NCI-H1105 treated with DMSO at 0.1 percent for 48 hours (cell line): ENCODE measurements around the gene WDR70.
"Not testable (repeated sequence)": the region's sequence is repeated elsewhere in the genome, so short reads cannot be mapped to it uniquely, and the experiment has no call there.

ENCODE experiments used
- DNase-seq: peaks from one replicate; lab custom pipeline; 2025; lab: John Stamatoyannopoulos, UW

The WDR70 gene

DNA sequence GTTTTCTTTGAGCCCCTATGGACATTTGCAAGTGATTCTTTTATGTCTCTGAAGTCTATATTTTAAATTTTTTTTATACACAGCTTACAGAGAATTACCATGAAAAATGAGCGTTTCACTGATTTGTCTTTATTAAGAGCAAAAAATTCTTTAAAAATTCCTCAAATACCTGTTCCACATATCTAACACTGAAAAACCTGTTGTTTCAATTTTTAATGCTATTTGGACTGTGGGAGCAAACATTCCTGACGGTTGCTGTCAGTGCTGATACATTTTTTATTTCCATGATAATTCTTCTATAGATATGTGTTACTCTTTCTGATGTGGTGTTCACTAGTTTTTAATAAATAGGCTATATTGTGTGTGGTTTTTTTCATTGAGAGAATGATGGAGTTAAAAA is 261.0 kb downstream of the WDR70 start:
- no peak for DNase-seq

DNA sequence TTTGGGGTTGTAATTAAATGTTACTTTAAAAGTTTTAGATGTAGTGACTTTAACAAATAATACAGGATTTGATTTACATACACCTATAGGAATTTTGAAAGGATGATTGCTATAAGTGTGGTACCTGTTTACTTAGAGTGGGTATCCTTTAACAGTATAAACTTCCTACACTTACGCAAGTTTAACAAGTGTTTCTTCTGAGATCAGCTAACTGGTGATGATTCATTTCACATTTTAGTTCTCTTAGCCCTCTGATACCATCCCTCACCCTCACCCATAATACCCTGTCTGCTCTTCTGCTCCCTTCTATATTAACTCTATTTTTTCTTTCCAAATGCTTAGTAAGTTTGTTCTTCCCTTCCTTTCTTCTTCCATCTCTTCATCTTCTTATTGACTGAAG is 262.8 kb downstream of the WDR70 start:
- DNase-seq, result no peak

DNA sequence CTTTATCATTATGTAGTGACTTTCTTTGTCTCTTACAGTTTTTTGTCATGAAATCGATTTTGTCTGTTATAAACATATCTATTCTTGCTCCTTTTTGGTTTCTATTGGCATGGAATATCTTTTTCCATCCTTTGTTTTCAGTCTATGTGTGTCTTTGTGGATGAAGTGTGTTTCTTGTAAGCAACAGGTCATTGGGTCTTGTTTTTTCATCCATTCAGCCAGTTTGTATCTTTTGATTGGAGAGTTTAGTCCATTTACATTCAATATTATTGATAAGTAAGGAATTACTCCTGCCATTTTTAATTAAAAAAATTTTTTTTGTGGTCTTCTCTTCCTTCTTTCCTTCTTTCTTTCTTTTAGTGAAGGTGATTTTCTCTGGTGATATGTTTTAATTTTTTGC is 266.6 kb downstream of the WDR70 start:
- DNase-seq, result no peak

DNA sequence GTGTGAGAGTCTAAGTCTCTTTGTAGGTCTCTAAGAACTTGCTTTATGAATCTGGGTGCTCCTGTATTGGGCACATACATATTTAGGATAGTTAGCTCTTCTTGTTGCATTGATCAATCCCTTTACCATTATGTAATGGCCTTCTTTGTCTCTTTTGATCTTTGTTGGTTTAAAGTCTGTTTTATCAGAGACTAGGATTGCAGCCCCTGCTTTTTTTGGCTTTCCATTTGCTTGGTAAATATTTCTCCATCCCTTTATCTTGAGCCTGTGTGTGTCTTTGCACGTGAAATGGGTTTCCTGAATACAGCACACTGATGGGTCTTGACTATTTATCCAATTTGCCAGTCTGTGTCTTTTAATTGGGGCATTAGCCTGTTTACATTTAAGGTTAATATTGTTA is 275.4 kb downstream of the WDR70 start:
- DNase-seq, result not testable (repeated sequence)

DNA sequence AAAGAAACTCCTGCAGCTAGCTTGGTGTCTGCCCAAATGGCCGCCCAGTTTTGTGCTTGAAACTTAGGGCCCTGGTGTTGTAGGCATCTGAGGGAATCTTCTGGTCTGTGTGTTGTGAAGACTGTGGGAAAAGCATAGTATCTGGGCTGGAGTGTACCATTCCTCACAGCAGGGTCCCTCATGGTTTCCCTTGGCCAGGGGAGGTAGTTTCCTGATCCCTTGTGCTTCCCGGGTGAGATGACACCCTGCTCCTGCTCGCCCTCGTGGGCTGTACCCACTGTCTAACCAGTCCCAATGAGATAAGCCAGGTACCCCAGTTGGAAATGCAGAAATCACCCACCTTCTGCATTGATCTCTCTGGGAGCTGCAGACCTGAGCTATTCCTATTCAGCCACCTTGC is 277.9 kb downstream of the WDR70 start:
- DNase-seq, result no peak

DNA sequence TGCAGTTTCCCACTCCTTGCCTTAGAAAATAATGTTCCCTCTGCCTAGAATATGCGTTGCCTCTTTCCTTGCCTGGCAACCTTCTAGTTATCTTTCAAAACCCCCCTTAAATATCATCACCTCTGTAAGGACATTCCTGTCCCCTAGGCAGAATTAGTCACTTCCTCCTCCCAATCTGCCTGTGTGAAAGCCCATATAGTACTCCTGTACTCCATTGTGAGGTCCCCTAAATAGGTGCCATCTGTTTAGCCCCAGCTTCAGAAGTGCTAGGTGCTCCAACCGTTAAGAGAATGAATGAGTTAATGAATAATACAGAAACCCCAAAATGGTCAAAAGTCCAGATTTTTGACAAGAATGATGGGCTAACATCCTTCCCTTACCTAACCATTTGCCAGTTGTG is 279.3 kb downstream of the WDR70 start:
- DNase-seq, result no peak

DNA sequence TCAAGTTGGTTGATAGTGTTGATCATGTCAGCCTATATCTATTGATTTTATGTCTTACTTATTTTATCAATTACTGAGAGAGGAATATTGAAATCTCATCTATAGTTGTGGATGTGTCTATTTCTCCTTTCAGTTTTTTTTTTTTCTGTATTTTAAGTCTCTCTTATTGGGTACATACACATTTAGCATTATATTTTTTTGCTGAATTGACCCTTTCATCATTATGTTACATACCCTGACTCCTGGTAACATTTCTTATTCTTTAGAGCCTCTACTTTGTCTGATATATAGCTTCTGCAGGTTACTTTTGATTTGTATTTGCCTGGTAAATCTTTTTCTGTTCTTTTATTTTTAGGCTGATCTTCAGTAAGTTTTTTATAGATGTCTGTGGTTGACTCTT is 281.2 kb downstream of the WDR70 start:
- DNase-seq, result no peak

DNA sequence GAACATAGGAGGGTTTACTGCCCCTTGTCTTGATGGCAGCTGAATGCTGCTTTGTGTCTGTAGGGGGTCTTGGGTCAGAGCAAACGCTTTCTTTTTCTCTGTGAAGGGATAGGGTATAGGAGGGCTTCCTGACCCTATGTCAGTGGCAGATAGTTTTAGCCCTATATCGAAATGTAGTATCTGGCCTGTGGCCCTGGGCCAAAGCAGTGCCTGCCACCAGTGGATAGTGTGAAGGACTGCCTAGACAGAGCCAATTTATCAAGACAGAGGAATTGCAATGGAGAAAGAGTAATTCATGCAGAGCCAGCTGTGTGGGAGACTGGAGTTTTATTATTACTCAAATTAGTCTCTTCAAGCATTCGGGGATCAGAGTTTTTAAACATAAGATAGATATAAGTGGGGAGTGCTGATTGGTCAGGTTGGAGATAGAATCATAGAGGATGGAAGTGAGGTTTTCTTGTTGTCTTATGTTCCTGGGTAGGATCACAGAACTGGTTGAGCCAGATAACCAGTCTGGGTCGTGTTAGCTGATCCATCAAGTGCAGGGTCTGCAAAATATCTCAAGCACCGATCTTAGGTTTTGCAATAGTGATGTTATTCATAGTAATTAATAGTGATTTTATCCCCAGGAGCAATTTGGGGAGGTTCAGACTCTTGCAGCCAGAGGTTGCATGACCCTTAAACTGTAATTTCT is 282.3 kb downstream of the WDR70 start:
- DNase-seq, result no peak

DNA sequence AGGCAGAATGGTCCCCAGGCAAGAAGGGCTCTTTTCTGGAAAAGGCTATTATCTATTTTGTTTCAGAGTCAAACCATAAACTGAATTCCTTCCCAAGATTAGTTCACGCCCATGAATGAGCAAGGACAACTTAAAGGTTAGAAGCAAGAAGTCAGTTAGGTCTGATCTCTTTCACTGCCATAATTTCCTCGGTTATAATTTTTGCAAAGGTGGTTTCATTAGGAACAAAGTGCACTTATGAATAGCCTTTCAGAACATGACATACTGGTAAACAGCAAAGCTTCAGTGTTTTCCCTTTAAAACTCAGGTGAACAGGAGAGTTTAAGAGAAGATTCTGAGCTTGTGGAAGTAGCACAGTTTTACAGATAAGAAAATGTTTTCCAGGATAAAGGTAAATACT is 282.8 kb downstream of the WDR70 start:
- no peak for DNase-seq

DNA sequence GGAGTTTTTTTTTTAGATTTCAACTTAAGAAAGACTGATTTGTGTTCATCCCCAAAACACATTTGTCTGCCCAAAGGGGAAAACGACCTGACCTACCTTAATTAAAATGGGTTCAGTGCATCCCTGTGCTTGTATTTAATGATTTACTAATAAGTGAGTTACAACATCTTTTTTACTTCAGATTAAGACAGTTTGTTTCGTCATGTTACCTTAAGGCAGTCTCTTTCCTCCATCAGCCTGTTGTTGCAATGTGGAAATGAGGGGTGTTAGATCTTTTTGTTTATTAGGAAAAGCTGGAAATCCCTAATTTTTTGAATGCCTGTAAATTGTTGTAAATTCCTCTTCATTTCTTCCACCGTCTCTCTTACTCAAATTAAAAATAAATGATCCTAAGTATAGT is 283.2 kb downstream of the WDR70 start:
- no peak for DNase-seq

DNA sequence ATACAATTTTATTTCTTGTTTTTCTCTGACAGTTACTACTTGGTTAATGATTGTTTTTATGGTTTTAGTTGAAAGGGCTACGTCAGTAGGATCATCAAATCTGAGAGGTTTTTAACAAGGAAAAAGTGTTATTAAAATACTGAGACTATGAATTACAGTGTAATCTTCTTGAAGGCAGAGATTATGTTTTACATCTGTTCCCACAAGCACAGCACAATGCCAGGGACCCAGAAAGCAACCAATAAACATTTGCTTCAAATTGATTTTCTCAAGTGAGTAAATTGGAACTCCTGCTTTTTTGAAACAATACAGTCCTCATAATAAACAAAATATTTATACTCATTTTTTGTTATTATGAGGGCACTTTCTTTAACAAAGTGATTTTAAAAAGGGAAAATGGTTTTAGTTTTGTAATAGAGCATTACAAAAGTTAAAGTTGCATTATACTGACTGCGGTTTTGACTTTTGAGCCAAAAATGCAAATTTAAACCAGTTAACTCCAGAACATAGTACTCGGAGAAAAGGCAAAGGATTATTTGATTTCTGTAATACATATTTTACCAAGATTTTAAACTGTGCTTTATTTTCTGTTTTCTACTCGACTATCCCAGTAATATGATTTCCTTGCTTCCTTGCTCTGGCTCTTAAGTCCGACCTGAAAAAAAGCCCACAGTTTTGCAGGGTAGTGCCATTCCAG is 283.8 kb downstream of the WDR70 start:
- DNase-seq, result no peak

DNA sequence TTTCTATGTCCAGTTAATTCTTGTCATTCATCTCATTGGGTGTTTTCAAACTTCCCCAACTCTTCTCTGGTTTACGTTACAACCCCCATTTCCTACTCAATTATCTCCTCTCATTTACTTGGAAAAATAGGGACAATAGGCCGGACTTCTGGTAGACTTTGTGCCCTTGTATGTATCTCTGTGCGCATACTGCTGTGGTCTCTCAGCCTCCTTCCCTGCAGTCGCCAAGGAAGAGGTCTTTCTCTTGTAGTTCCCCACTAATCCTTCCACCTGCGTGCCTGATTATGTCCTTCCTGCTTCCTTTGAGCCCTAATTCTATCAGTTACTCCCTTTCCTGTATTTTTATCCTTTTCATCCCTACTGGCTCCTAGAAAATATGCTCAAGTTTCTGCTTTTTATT is 284.4 kb downstream of the WDR70 start:
- no peak for DNase-seq

DNA sequence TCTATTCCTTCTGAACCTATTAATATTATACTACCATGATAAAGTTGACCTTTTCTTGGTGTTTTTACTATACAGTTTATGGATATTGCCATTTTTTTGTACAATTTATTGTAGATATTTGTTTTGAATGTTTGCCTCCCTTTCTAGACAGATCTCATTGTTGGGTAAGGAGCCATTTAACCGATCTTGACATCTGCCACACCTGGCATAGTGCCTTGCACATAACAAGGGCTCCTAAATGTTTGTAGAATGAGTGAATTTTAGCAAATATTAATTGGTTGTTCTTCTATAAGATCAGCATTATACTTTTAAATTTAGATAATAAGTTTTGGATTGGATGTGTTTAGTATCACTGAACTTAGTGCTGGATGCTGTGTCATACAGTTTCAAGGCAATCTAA is 285.4 kb downstream of the WDR70 start:
- no peak for DNase-seq

DNA sequence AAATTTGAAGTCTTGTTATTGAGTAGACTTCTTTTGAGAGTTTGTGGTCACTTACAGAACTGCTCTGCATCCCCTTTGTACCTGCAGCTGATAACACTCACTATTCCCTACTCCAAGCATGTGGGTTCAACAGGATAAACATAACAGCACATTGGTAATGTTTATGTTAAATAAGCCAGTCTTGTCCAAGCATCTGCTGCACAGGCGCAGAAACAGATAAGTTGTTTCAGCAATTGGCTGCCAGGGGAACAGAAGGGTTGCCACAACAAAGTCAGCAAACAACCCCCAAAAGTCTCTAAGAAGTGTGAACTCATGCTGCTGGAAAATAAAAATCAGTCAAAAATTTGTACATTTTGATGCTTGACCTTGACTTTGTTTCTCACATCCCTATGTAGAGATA is 286.2 kb downstream of the WDR70 start:
- DNase-seq, result no peak

DNA sequence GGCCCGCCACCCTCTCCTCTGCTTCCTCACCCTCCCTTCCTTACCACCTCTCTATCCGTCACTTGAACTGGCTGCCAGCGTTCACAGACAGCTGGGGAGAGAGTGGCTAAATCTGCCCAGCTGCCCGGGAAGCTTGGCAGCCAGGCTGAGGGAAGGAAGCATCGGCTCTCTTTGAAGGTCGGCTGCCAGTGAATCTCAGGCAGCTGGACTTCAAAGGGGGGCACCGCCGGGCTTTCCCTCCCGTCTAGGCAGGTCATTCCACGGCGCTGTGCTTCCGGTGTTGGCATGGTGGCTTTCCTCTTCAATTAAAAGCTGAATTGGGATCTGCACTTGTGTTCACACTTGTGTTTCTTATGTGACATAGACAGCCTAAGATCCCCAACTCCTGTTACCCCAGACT is 286.8 kb downstream of the WDR70 start:
- DNase-seq, result peak; percentile 72

DNA sequence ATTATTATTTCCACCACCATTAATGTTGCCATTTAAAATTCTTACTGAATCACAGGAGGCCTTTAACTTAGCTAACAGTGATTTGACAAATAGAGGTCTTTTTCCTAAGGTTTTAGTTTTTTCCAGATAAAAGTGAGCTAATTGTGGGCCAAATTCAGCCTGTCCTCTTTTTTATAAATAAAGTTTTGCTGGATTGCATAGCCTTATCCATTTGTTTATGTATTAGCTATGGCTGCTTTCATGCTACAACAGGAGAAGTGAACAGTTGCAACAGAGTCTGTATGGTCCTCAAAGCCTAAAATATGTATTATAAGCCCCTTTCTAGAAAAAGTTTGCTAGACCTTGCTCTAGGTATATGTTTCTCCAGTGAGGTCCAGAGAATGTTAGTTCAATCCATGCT is 288.3 kb downstream of the WDR70 start:
- DNase-seq, result no peak

DNA sequence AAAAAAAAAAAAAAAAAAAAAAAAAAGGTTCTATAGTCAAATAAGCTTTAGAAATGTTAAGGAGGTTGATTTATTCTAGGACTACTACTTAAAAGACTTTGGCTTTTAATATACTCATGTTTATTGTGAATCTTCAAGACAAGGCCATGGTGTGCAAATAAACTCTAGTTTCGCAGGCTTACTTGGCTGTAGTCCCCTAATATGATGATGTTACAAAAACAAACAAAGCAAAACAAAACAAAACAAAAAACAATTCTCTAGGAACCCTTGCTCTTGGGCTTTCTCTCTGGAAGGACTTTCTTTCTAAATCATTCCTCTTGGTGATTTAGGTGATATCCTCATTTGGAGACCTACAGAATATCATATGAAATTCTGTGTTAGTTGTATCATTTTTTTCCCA is 288.7 kb downstream of the WDR70 start:
- no peak for DNase-seq

DNA sequence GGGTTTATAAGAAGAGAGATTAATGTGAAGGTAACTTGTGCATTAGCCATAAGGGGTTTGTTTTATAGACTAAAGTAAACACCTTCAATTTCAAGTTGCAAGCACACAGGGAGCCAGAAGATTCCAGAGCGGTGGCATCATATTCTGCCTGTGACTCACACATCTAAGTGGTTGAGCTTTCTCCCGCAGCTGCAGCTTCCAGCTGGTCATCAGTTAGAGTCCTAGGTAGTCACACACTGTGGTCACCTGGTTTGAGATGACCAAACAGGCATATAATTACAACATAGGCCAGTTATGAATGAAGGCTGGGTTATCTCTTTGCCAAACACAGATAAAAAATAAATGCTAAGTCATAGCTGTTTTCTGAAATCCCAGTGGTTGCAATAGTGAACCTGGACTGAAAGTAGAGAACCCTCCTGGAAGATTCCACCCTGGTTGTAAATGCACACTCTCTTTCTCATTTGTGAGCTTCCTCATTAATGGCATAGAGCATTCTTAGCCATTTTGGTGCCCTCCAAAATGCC is 289.5 kb downstream of the WDR70 start:
- DNase-seq, result no peak

DNA sequence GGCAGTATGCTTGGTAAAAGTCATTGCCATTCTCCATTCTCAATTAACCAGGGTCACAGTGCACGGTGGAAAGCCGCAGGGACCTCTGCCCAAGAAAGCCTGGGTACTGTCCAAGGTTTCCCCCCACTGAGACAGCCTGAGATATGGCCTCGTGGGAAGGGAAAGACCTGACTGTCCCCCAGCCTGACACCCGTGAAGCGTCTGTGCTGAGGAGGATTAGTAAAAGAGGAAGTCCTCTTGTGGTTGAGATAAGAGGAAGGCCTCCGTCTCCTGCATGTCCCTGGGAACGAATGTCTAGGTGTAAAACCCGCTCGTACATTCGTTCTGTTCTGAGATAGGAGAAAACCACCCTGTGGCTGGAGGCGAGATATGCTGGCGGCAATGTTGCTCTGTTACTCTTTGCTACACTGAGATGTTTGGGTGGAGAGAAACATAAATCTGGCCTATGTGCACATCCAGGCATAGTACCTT is 293.0 kb downstream of the WDR70 start:
- not testable (repeated sequence) for DNase-seq

DNA sequence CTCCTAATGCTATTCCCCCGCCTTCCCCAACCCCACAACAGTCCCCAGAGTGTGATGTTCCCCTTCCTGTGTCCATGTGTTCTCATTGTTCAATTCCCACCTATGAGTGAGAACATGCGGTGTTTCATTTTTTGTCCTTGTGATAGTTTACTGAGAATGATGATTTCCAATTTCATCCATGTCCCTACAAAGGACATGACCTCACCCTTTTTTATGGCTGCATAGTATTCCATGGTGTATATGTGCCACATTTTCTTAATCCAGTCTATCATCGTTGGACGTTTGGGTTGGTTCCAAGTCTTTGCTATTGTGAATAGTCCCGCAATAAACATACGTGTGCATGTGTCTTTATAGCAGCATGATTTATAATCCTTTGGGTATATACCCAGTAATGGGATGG is 295.2 kb downstream of the WDR70 start:
- not testable (repeated sequence) for DNase-seq

DNA sequence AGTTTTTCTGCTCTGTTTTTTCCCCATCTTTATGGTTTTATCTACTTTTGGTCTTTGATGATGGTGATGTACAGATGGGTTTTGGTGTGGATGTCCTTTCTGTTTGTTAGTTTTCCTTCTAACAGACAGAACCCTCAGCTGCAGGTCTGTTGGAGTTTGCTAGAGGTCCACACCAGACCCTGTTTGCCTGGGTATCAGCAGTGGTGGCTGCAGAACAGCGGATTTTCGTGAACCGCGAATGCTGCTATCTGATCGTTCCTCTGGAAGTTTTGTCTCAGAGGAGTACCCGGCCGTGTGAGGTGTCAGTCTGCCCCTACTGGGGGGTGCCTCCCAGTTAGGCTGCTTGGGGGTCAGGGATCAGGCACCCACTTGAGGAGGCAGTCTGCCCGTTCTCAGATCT is 300.2 kb downstream of the WDR70 start:
- DNase-seq, result not testable (repeated sequence)

DNA sequence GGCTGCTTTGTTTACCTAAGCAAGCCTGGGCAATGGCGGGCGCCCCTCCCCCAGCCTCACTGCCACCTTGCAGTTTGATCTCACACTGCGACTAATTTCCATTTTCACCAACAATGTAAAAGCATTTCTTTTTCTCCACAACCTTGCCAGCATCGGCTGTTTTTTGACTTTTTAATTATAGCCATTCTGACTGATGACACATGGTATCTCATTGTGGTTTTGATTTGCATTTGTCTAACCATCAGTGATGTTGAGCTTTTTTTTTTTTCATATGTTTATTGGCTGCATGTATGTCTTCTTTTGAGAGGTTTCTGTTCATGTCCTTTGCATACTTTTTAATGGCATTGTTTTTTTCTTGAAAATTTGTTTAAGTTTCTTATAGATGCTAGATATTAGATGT is 300.8 kb downstream of the WDR70 start:
- DNase-seq, result not testable (repeated sequence)

DNA sequence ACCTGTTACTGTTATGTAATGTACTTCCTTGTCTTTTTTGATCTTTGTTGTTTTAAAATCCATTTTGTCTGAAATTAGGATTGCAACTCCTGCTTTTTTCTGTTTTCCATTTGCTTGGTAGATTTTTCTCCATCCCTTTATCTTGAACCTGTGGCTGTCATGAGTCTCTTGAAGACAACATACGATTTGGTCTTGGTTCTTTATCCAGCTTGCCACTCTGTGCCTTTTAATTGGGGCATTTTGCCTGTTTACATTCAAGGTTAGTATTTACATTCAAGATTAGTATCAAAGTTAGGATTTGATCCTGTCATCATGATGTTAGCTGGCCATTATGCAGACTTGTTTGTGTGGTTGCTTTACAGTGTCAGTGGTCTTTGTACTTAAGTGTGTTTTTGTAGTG is 304.0 kb downstream of the WDR70 start:
- DNase-seq, result no peak

DNA sequence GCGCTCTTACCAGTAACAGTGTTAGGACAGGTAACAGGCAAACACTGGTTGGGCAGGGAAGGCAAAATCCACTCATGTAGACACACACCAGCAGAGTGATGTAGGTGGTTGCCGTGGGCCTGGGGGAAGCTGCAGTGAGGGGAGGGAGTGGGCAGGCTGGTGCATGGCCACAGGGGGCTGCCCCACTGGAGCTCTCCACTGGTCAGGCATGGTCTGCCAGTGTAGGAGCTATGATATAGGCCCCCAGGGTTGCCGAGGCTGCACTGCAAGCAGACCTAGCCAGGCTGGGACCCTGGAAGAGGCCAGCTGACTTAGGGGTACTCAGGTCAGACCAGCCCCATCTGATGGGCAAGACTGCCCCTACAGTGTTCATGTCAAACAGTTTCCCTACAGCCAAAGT is 306.1 kb downstream of the WDR70 start:
- no peak for DNase-seq
